Measurements from ENCODE around the gene USP6.
"Not testable (repeated sequence)": the region's sequence is repeated elsewhere in the genome, so short reads cannot be mapped to it uniquely, and the experiment has no call there.

USP6 gene

DNA sequence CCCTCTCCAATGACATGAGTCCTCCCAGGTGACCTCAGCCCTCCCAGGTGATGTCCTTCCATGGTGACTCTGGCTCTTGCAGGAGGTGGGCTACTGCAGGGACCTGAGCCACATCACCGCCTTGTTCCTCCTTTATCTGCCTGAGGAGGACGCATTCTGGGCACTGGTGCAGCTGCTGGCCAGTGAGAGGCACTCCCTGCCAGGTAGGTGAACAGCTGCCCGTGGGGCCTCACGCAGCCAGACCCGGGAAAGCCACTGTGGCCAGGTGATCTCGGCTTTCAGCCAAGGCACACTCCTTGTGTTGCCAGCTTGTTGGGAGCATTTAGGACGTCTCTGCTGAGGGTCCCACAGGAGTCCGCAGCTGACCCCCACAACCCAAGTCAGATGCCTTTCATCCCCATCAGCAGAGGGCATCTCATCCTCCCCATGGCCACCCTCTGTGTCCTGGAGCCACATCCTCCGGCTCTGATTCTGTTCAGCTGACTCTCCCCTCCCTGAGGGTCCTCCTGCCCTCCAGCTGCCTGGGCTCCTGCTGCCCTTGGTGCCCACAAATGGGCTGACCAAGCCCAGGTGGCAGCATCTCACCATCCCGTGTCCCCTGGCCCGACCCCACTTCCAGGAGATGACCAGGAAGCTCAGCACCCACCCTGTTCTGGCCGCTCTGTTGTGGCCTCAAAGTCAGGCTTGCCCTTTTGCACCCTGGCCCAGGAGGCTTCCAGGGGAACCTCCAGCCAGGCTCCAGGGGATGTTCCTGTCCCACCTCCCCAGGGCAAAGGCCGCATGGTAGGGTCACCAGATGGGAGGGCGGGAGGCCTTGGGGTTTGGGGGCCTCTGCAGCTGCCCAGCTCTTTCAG, 20.1 kb downstream of the USP6 start:
- no peak for DNase-seq

DNA sequence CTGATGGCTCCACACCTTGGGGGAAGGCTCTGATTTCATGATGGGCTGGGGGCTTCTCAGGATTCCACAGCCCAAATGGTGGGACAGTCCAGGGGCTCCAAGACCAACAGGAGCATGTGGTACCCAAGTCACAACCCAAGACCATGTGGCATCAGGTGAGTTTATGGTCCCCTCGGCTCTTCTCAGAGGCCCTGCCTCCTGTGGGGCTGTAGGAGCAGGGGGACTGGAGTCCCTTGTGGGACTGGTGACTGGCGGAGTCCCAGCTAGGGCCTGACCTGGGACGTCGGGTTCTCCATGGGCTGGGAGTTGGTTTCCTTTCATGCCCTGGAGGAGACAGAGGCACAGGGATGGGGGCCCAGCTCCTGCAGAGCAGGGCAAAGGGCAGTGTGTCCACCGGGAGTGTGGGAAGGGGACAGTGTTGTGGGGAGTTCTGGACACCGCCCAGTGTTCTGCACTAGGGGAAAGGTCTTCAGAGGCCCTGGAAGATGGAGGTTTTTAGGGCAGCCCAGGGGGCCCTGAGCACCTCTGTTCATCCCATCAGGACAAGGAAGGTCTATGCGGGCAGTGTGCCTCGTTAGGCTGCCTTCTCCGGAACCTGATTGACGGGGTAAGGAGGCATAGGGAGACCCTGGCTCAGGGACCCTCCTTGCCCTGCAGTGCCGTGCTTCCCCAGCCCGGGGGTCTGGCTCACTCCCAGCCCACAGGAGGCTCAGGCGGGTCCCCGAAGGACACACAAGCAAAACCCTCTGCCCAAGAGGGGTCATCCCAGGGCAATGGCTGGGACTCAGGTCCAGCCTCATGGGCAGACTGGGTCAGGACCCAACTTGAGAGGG, 21.0 kb downstream of the USP6 start:
- not testable (repeated sequence) for DNase-seq

DNA sequence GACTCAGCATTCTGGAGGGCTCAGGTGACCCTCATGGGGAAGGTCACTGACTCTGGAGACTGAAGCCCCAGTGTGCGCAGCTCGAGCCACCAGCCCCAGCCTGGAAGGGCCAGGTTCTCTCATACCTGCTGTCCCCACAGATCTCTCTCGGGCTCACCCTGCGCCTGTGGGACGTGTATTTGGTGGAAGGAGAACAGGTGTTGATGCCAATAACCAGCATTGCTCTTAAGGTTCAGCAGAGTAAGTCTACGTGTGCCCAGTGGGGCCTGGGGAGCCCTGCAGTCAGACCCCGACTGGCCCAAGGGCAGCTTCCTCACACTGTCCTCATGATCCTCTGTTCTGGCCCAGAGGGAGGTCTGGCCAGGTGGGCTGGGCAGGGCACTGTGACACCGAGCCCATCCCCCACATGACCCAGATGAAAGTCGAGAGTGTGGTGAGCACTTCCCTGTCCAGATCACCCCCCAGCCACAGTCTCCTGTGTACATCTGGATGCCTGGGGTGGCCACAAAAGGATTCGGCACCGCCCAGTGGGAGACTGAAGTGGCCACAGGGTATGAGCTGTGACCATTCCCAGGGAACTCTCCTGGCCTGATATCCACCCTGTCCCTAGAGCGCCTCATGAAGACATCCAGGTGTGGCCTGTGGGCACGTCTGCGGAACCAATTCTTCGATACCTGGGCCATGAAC, 21.8 kb downstream of the USP6 start:
- not testable (repeated sequence) for DNase-seq

DNA sequence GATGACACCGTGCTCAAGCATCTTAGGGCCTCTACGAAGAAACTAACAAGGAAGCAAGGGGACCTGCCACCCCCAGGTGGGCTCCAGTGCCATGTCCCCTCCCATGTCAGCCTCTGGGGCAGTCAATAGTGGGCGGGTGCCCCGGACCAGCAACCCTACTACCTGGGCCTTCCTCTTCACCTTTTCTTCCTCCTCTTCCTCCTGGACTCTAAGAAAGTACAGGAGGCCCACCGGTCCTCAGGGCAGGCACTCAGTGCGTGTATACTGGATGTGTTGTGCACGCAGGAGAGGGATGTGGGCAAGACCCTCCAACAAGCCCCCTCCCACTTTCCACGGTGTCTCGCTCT, 22.3 kb downstream of the USP6 start:
- DNase-seq, result not testable (repeated sequence)

DNA sequence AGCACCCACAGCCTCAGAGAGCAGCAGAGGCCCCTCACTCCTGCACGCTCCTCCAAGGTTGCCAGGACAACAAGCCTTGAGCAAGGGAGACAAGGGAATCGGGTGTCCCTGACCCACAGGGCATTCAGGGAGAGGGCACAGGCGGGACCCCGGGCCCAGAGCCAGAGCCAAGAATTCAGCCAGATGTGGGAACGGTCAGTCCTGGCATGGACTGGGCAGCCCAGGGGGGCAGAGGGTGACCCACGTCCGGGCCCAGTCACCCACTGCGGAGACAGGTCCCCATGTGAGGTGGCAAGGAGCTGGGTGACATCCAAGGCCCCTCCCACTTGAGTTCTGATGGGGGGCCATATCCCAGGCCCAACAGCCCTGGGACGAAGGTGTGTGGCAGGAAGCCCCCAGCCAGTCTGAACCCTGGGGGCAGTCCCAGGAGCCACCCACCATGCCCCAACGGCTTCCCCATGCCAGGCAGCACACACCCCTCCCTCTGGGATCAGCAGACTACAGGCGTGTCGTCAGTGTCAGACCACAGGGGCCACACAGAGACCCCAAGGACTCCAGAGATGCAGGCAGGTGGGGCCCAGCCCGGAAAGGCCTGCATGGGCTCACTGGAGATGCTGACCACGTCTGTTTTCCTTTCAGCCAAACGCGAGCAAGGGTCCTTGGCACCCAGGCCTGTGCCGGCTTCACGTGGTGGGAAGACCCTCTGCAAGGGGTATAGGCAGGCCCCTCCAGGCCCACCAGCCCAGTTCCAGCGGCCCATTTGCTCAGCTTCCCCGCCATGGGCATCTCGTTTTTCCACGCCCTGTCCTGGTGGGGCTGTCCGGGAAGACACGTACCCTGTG, 23.0 kb downstream of the USP6 start:
- no peak for DNase-seq

DNA sequence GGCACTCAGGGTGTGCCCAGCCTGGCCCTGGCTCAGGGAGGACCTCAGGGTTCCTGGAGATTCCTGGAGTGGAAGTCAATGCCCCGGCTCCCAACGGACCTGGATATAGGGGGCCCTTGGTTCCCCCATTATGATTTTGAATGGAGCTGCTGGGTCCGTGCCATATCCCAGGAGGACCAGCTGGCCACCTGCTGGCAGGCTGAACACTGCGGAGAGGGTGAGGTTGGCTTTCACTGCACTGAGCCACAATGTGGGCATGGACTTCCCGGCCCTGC, 23.6 kb downstream of the USP6 start:
- no peak for DNase-seq

DNA sequence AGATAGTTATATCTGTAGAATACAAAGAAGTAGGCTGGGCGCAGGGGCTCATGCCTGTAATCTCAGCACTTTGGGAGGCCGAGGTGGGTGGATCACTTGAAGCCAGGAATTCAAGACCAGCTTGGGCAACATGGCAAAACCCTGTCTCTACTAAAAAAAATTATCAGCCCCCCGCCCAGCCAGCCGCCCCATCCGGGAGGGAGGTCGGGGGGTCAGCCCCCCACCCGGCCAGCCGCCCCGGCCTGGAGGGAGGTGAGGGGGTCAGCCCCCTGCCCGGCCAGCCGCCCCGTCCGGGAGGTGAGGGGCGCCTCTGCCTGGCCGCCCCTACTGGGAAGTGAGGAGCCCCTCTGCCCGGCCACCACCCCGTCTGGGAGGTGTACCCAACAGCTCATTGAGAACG, 27.0 kb downstream of the USP6 start:
- DNase-seq, result not testable (repeated sequence)

DNA sequence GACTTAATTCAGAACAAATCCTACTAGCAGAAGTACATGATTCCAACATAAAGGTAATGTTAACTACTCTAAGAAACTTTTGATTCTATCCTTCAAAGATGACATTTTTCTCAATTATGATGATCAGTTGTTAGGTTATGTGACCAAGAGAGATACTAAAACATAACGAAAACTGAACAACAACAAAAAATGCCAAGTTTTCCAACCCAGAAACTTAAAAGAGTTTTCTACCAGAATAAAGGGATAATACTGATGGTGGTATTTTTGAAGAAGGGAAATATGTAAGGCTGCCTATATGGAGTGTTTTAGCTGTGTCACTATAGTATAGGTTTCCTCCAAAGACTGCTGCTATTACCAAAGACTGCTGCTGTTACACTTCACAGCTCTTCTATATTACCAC, 30.3 kb downstream of the USP6 start:
- DNase-seq, result not testable (repeated sequence)

DNA sequence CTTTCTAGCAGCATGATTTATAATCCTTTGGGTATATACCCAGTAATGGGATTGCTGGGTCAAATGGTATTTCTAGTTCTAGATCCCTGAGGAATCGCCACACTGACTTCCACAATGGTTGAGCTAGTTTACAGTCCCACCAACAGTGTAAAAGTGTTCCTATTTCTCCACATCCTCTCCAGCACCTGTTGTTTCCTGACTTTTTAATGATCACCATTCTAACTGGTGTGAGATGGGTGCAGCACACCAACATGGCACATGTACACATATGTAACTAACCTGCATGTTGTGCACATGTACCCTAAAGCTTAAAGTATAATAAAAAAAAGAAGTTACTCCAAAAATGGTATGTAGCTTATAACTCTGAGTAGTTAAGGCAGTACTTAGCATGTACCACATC, 44.9 kb downstream of the USP6 start:
- DNase-seq, result not testable (repeated sequence)

DNA sequence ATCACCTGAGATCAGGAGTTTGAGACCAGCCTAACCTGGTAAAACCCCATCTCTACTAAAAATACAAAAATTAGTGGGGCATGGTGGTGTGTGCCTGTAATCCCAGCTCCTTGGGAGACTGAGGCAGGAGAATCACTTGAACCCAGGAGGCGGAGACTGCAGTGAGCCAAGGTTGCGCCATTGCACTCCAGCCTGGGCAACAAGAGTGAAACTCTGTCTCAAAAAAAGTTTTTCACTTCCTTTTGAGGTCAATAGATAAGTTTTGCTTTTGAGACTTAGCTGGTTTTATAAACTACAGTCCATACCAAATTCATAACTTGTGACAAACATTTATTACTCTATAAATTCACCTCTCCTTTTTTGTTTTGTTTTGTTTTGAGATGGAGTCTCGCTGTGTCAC, 46.0 kb downstream of the USP6 start:
- not testable (repeated sequence) for DNase-seq

DNA sequence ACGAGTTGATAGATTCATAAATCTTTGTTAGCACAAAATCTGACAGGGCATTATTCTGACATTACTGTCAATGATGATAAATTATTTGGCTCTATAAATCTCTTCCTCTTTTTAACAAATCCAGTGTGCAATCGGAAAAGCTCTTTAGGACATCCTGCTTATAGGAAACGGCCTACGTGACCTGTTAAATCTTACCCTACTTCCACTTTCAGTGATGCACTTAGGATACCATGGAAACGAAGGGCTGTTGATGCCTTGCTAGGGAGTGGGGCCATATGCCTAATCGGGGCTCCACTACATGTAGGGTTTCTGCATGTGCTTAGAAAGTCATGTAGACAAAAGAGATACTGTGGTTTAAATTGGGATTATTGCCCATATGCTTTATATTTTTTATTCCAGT, 48.6 kb downstream of the USP6 start:
- DNase-seq, result no peak

DNA sequence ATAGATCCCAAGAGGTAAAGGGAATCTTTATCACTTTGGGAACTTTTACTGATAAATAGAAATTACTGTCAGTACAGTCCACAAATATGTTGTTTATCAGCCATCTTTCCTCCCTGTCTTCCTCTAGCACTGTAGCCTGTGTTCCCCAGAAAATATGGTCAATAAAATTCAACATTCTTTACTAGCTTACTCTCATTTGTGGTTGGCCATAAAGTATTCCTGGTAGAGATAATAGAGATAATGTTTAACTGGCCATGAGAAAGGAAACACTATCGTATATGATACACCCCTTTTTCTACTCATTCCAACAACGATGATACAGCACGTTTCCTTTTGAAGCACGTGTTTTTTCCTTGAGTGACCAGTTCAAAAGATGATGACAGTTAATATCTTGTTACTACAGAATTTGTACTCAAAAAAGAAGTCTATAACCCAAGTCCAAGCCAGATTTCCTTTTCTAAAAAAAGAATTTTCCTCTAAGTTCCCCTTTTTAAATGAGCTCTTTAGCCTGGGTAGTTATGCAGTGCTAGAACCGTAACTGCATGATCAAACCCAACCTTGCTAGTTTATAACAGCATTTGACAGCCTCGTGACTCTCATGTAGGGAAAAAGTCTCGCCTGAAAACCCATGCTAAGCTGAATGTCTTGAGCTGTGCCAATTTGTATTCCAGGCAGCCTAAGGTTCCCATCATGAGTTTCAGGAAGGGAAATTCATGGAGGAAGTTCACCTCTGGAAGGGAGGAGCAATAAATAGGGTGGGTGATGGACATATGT, 50.1 kb downstream of the USP6 start:
- not testable (repeated sequence) for DNase-seq

DNA sequence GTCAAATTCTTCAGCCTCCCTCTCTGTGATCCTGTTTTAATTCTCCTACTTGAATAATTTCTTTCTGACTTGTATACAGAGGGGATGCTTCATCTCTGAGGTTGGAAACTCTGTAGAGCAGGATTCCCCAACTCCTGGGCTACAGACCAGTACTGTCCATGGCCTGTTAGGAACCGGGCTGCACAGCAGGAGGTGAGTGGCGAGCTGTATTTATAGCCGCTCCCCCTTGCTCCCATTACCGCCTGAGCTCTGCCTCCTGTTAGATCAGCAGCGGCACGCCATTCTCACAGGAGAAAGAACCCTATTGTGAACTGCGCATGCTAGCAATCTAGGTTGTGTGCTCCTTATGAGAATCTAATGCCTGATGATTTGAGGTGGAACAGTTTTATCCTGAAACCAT, 59.2 kb downstream of the USP6 start:
- not testable (repeated sequence) for DNase-seq

DNA sequence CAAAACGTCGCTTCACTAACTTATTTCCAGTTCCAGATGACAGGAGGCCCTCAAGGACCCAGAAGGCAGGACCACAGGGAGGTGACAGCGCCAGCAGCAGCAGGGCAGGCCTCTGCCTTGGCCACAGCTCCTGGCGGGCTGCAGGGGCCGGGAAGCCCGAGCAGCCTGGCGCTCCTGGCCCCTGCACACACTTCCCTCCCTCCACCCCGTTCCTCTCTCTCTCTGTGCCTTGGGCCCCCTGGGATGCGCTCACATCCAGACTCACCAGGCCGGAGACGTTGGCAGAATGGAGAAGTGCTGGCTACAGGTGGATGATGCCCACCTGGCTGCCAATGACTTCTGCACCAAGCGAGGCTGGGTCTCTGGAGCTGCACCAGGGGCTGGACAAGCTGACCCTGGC, 63.2 kb downstream of the USP6 start:
- DNase-seq, result no peak

DNA sequence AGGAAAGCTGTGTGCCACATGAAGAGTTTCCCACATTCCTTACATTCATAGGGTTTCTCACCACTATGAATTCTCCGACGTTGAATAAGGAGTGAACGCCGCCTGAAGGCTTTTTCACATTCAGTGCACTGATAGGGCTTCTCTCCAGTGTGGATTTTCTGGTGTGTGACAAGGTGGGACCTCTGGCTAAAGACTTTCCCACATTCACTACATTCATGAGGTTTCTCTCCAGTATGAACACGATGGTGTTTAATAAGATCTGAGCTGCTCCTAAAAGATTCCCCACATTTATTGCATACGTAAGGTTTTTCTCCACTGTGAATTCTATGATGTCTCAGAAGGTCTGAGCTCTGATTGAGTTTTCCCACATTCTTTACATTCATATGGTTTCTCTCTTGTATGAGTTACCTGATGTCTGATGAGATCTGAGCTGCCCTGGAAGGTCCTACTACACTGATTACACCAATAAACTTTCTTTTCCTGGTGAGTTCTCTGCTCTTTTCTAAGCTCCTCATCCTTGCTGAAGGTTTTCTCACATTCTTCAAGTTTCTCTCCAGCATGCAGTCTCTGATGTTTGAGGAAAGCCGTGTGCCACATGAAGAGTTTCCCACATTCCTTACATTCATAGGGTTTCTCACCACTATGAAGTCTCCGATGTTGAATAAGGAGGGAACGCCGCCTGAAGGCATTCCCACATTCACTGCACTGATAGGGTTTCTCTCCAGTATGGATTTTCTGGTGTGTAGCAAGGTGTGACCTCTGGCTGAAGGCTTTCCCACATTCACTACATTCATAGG, 65.9 kb downstream of the USP6 start:
- no peak for DNase-seq

DNA sequence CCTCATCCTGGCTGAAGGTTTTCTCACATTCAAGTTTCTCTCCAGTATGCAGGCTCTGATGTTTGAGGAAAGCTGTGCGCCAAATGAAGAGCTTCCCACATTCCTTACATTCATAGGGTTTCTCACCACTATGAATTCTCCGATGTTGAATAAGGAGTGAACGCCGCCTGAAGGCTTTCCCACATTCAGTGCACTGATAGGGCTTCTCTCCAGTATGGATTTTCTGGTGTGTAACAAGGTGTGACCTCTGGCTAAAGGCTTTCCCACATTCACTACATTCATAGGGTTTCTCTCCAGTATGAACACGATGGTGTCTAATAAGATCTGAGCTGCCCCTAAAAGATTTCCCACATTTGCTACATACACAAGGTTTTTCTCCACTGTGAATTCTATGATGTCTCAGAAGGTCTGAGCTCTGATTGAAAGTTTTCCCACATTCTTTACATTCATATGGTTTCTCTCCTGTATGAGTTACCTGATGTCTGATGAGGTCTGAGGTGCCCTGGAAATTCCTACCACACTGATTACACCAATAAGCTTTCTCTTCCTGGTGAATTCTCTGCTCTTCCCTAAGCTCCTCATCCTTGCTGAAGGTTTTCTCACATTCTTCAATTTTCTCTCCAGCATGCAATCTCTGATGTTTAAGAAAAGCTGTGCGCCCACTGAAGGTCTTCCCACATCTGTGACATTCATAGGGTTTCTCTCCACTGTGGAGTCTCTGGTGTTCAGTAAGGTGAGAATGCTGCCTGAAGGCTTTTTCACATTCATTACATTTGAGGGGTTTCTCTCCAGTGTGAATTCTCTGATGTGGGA, 67.0 kb downstream of the USP6 start:
- DNase-seq, result no peak

DNA sequence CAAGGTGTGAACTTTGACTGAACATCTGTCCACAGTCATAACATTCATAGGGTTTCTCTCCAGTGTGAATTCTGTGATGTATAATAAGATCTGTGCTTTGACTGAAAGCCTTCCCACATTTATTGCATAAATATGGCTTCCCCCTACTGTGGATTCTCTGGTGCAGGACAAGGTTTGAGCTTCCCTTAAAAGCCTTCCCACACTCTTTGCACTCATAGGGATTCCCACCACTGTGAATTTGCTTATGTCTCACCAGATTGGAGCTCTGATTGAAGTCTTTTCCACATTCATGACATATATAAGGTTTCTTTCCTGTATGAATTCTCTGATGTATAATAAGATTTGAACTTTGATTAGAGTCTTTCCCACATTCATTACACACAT, 67.6 kb downstream of the USP6 start:
- no peak for DNase-seq

DNA sequence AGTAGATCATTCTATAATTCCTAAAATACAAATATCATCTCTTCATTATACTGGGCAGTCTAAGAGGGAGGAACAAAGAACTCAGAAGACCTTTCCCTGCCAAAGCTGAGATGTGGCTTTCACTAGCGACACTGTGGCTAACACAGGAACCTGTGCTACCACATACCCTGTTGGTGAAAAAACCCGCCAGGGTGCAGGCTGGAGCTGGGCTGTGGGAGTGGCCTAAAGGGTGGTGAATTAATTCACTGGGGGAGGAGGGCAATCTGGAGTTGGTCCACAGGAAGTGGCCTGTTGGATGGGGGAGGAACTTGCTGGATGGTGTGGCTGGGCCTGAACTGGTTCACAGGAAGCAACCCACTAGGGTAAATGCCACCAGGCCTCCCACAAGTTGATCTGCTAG, 68.5 kb downstream of the USP6 start:
- DNase-seq, result no peak

DNA sequence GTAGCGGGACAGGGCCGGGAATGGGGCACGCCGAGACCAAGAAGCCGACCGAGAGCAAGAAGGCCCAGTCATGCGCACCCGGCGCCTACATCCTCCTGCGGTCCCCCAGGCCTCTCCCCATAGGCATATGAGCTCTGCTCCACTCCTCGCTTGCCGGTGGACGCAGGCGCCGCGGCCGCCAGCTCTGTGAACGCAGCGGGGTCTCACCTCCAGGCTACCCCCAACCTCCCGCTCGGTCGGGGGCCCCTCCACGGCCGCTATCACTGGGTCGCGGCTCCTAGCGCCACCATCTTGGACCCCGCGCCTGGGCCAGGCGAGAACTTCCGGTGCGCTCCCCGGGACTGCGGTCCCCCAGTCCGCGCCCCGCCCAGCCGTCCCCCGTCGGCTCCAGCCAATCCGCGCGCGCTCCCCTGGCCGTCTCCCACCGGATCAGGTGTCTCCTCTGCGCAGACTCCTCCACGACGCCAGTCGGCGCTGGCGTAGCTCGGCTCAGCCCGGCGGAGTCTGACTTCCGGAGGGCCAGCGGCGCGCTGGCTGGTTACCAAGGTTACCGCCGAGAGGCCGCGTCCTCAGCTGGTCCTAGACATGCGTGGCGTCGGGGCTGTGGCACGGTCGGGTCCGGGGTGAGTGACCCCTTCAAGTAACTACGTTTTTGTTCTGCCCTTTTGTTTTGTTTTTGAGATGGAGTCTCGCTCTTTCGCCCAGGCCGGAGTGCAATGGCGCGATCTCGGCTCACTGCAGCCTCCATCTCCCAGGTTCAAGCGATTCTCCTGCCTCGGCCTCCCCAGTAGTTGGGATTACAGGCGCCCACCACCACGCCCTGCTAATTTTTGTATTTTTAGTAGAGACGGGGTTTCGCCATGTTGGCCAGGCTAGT, 75.9 kb downstream of the USP6 start, which contains the start of gene ZNF594:
Gene ZNF594, minus strand, starts transcription at position 328 of the 877 bp plus-strand sequence. CDS start 7,612 bp downstream, outside the sequence.
- DNase-seq, result peak; percentile 98 to 99
